ENCODE measurements around the gene NGEF.

The NGEF gene

DNA sequence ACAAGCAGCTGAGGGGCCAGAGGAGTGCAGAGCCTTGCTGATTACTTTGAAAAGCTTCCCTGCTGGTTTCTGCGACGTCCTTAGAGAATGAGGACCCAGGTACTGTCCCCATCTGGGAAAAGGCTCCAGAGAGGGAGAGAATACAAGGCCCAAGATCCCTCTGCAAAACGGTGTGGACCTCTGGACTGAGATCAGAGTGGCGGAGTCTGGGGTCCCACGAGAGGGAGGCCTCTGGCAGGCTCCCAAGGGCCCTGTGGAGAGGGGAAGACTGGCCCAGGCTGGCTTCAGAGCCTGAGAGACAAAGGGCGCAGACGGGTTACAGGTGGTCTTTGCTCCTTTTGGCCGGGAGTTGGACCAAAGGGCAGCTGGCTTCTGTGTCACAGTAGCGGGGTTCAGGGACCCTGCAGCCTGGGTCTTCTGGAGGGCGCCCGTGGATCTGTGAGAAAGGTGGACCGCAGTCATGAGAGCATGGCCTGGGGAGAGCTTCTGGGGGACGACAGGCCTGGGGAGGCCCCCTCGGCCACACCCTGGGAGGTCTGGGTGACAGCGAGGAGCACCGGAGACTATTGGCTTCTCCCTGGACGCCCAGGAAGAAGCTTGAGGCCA lies 142.2 kb downstream of the NGEF start:
- H3K9me3 ChIP-seq (ENCODE audit: insufficient read depth, low read length), result no peaks in the 10 kb centered on the region
- no peak overlapping the region for H3K4me3 ChIP-seq (ENCODE audit: insufficient read length, low read depth)
- no peak for TF ChIP-seq YY1 (IDR thresholded peaks at IDR 0.05; ENCODE audit: insufficient read depth, insufficient read length)
- H3K4me1 ChIP-seq (ENCODE audit: insufficient read depth, insufficient read length), result peaks cover 18% of the 10 kb centered on the region
- no peak overlapping the region for H3K9ac ChIP-seq (ENCODE audit: insufficient read length, low read depth)
- H3K36me3 ChIP-seq (ENCODE audit: insufficient read depth, insufficient read length, low read length), result no peaks in the 10 kb centered on the region
- no peak for DNase-seq (ENCODE audit: low read depth, low spot score)
- H3K27me3 ChIP-seq (ENCODE audit: insufficient read depth, insufficient read length), result peaks cover 16% of the 10 kb centered on the region

GRCh38 chr2:232870018-232870765 lies 142.9 kb downstream of the NGEF start, which contains the start of gene SNORC:
TSS of gene SNORC (plus strand) at chr2:232870264. CDS start at chr2:232870342, 78 bp downstream.
- Histone ChIP-seq H3K9me3 (ENCODE audit: insufficient read depth, low read length) (no peaks in the 10 kb centered on the region), H3K9ac (ENCODE audit: insufficient read length, low read depth) (no peak within 1 kb of the TSS)
- DNase-seq (ENCODE audit: low read depth, low spot score), result no peak

GRCh38 chr2:232869138-232870017 lies 143.7 kb downstream of the NGEF start:
- peaks cover under 1% of the 10 kb centered on the region for H3K27me3 ChIP-seq (ENCODE audit: insufficient read depth, insufficient read length)
- TF ChIP-seq ZNF274 (IDR thresholded peaks at IDR 0.05; ENCODE audit: low read depth, low read length) (no peak), SUZ12 (IDR thresholded peaks at IDR 0.05; ENCODE audit: extremely low read depth, insufficient read depth, insufficient read length) (no peak), YY1 (IDR thresholded peaks at IDR 0.05; ENCODE audit: insufficient read depth, insufficient read length) (no peak)
- H3K4me1 ChIP-seq (ENCODE audit: insufficient read depth, insufficient read length), result peaks cover 15% of the 10 kb centered on the region
- H3K36me3 ChIP-seq (ENCODE audit: insufficient read depth, insufficient read length, low read length), result no peaks in the 10 kb centered on the region
- no peaks in the 10 kb centered on the region for H3K9me3 ChIP-seq (ENCODE audit: insufficient read depth, low read length)
- DNase-seq (ENCODE audit: low read depth, low spot score), result no peak
- H3K9ac ChIP-seq (ENCODE audit: insufficient read length, low read depth), result no peak overlapping the region
- H3K4me3 ChIP-seq (ENCODE audit: insufficient read length, low read depth), result no peak overlapping the region

More at GRCh38 chr2:232870018-232870765, 142.9 kb downstream of the NGEF start, which contains the start of gene SNORC:
- no peak within 1 kb of the TSS for H3K4me3 ChIP-seq (ENCODE audit: insufficient read length, low read depth)
- no peaks in the 10 kb centered on the region for H3K36me3 ChIP-seq (ENCODE audit: insufficient read depth, insufficient read length, low read length)
- TF ChIP-seq ZNF274 (IDR thresholded peaks at IDR 0.05; ENCODE audit: low read depth, low read length), result no peak
- TF ChIP-seq YY1 (IDR thresholded peaks at IDR 0.05; ENCODE audit: insufficient read depth, insufficient read length), result no peak
- TF ChIP-seq SUZ12 (IDR thresholded peaks at IDR 0.05; ENCODE audit: extremely low read depth, insufficient read depth, insufficient read length), result no peak
- peaks cover 15% of the 10 kb centered on the region for H3K4me1 ChIP-seq (ENCODE audit: insufficient read depth, insufficient read length)
- H3K27me3 ChIP-seq (ENCODE audit: insufficient read depth, insufficient read length), result peaks cover 9% of the 10 kb centered on the region

- Histone ChIP-seq H3K27me3 (ENCODE audit: insufficient read depth, insufficient read length) (no peaks in the 10 kb centered on the region), H3K9ac (ENCODE audit: insufficient read length, low read depth) (no peak overlapping the region), H3K36me3 (ENCODE audit: insufficient read depth, insufficient read length, low read length) (peaks cover 3% of the 10 kb centered on the region), H3K4me3 (ENCODE audit: insufficient read length, low read depth) (no peak overlapping the region), H3K9me3 (ENCODE audit: insufficient read depth, low read length) (no peaks in the 10 kb centered on the region), H3K4me1 (ENCODE audit: insufficient read depth, insufficient read length) (peaks cover 2% of the 10 kb centered on the region)
- no peak for TF ChIP-seq ZNF274 (IDR thresholded peaks at IDR 0.05; ENCODE audit: low read depth, low read length)
- no peak for TF ChIP-seq SUZ12 (IDR thresholded peaks at IDR 0.05; ENCODE audit: extremely low read depth, insufficient read depth, insufficient read length)
- no peak for TF ChIP-seq YY1 (IDR thresholded peaks at IDR 0.05; ENCODE audit: insufficient read depth, insufficient read length)
- DNase-seq (ENCODE audit: low read depth, low spot score), result no peak
Measured at GRCh38 chr2:232866104-232866503, 147.0 kb downstream of the NGEF start.

- TF ChIP-seq ZNF274 (IDR thresholded peaks at IDR 0.05; ENCODE audit: low read depth, low read length) (no peak), YY1 (IDR thresholded peaks at IDR 0.05; ENCODE audit: insufficient read depth, insufficient read length) (no peak), SUZ12 (IDR thresholded peaks at IDR 0.05; ENCODE audit: extremely low read depth, insufficient read depth, insufficient read length) (no peak)
- no peak for DNase-seq (ENCODE audit: low read depth, low spot score)
- no peaks in the 10 kb centered on the region for H3K9me3 ChIP-seq (ENCODE audit: insufficient read depth, low read length)
Measured at GRCh38 chr2:232865165-232865564, 147.9 kb downstream of the NGEF start.

GRCh38 chr2:232863996-232864395 lies 149.1 kb downstream of the NGEF start:
- DNase-seq (ENCODE audit: low read depth, low spot score), result no peak
- TF ChIP-seq ZNF274 (IDR thresholded peaks at IDR 0.05; ENCODE audit: low read depth, low read length), result no peak
- no peak for TF ChIP-seq YY1 (IDR thresholded peaks at IDR 0.05; ENCODE audit: insufficient read depth, insufficient read length)
- TF ChIP-seq SUZ12 (IDR thresholded peaks at IDR 0.05; ENCODE audit: extremely low read depth, insufficient read depth, insufficient read length), result no peak
- no peaks in the 10 kb centered on the region for H3K9me3 ChIP-seq (ENCODE audit: insufficient read depth, low read length)
- H3K4me1 ChIP-seq (ENCODE audit: insufficient read depth, insufficient read length), result peaks cover 5% of the 10 kb centered on the region
- H3K36me3 ChIP-seq (ENCODE audit: insufficient read depth, insufficient read length, low read length), result peaks cover 17% of the 10 kb centered on the region
- H3K27me3 ChIP-seq (ENCODE audit: insufficient read depth, insufficient read length), result no peaks in the 10 kb centered on the region
- H3K4me3 ChIP-seq (ENCODE audit: insufficient read length, low read depth), result no peak overlapping the region
- H3K9ac ChIP-seq (ENCODE audit: insufficient read length, low read depth), result no peak overlapping the region

More at GRCh38 chr2:232865165-232865564, 147.9 kb downstream of the NGEF start:
- Histone ChIP-seq H3K9ac (ENCODE audit: insufficient read length, low read depth) (no peak overlapping the region), H3K4me3 (ENCODE audit: insufficient read length, low read depth) (no peak overlapping the region), H3K36me3 (ENCODE audit: insufficient read depth, insufficient read length, low read length) (peaks cover 9% of the 10 kb centered on the region), H3K27me3 (ENCODE audit: insufficient read depth, insufficient read length) (no peaks in the 10 kb centered on the region), H3K4me1 (ENCODE audit: insufficient read depth, insufficient read length) (peaks cover 7% of the 10 kb centered on the region)
